CD8-positive, alpha-beta memory T cell (primary cell): Measurements from ENCODE around the gene IWS1. TPM values are rescaled to one million over a fixed set of nuclear protein-coding genes. Genes with fewer than 3 reads are reported as not detected.

ENCODE experiments used
- CTCF ChIA-PET: fragments of 350-600 bp; sonication (Branson Sonifier 250); formaldehyde crosslinking; loops from one replicate; lab custom pipeline; 2021; ENCODE audit warnings: antibody characterized with exemption; lab: Charles Lee
- POLR2A ChIA-PET: fragments of 350-600 bp; sonication (Branson Sonifier 250); formaldehyde crosslinking; loops from one replicate; lab custom pipeline; 2021; ENCODE audit warnings: antibody characterized with exemption; lab: Charles Lee
- DNase-seq, 5 donors: peaks; one replicate each; pipeline versions ENCODE4 v3.0.0 to v3.0.0-alpha.2; 2020 to 2022; ENCODE audit warnings: mixed read lengths in 1 of 5
- H3K27ac ChIP-seq: one replicate; pipeline ENCODE4 v1.7.0; 2013; ENCODE audit warnings: low read depth, mild to moderate bottlenecking, low read length, moderate library complexity
- H3K27me3 ChIP-seq: 2 replicates; pipeline ENCODE4 v1.7.0; 2013; ENCODE audit warnings: low read length, mild to moderate bottlenecking; ENCODE audit not compliant: insufficient read depth, poor library complexity, severe bottlenecking
- H3K36me3 ChIP-seq: 2 replicates; pipeline ENCODE4 v1.7.0; 2013; ENCODE audit warnings: mild to moderate bottlenecking, low read length, moderate library complexity; ENCODE audit not compliant: insufficient read depth
- H3K4me1 ChIP-seq: 2 replicates; pipeline ENCODE4 v1.7.0; 2013; ENCODE audit warnings: mild to moderate bottlenecking, low read length, moderate library complexity; ENCODE audit not compliant: insufficient read depth
- H3K4me3 ChIP-seq: 2 replicates; pipeline ENCODE4 v1.7.0; 2013; ENCODE audit warnings: mild to moderate bottlenecking, low read length
- H3K9me3 ChIP-seq: 2 replicates; pipeline ENCODE4 v1.7.0; 2013; ENCODE audit warnings: mild to moderate bottlenecking, low read length
- H3K27ac Mint-ChIP-seq, 8 donors: one replicate each; pipeline ENCODE4 v1.8.0; 2020 to 2021; ENCODE audit warnings: mixed read lengths in 8 of 8, mild to moderate bottlenecking in 6 of 8, inconsistent platforms in 3 of 8, moderate library complexity in 3 of 8
- H3K27me3 Mint-ChIP-seq, 2 donors: one replicate each; pipeline ENCODE4 v1.8.0; 2020 to 2021; ENCODE audit warnings: mixed read lengths in 2 of 2, mild to moderate bottlenecking in 1 of 2, moderate library complexity in 1 of 2
- H3K36me3 Mint-ChIP-seq, 3 donors: one replicate each; pipeline ENCODE4 v1.8.0; 2020 to 2021; ENCODE audit warnings: mixed read lengths in 3 of 3, inconsistent platforms in 1 of 3, mild to moderate bottlenecking in 1 of 3
- H3K4me1 Mint-ChIP-seq, 3 donors: one replicate each; pipeline ENCODE4 v1.8.0; 2020 to 2021; ENCODE audit warnings: mixed read lengths in 3 of 3, inconsistent platforms in 1 of 3, mild to moderate bottlenecking in 1 of 3
- H3K4me3 Mint-ChIP-seq, 7 donors: one replicate each; pipeline ENCODE4 v1.8.0; 2020 to 2021; ENCODE audit warnings: mixed read lengths in 7 of 7, mild to moderate bottlenecking in 6 of 7, moderate library complexity in 4 of 7, inconsistent platforms in 2 of 7
- H3K9me3 Mint-ChIP-seq, 5 donors: one replicate each; pipeline ENCODE4 v1.8.0; 2020 to 2022; ENCODE audit warnings: mixed read lengths in 5 of 5, mild to moderate bottlenecking in 3 of 5, moderate library complexity in 2 of 5, inconsistent platforms in 1 of 5
- polyA plus RNA-seq: library from polyadenylated mRNA; unstranded; fragments of 300-500 nt; fragmentation: Illumina TruSeq; gene quantifications from one replicate; pipeline ENCODE4 v1.2.3, GENCODE V29; 2021
- total RNA-seq, 2 experiments: library from RNA; stranded (reverse); gene quantifications; one replicate each; pipeline ENCODE4 v1.2.3, GENCODE V29; 2021

Gene IWS1
- total RNA-seq: 10 to 100 TPM; 49.9 to 53.7 TPM
- 33.1 TPM for polyA plus RNA-seq

GRCh38 chr2:127526132-127527000 is at the start of gene IWS1:
Gene IWS1, minus strand, starts transcription at chr2:127526489. Its CDS starts 281 bp downstream, at chr2:127526208.
- peaks cover 19% of the 10 kb centered on the region for H3K4me1 ChIP-seq
- H3K27me3 ChIP-seq: no peaks in the 10 kb centered on the region
- H3K36me3 ChIP-seq: no peaks in the 10 kb centered on the region
- peak within 1 kb of the TSS; percentile 90 for H3K4me3 ChIP-seq
- DNase-seq: peak; percentile 87 to 95 (median 93)
- peak within 1 kb of the TSS; percentile 84 for H3K27ac ChIP-seq
- CTCF ChIA-PET: interaction anchor here (1.2 to 1.7 kb wide), 4 partner anchors 12 to 126 kb away, joined by 3 to 5 read pairs (median 4); no protein-coding TSS in a partner anchor
- Mint-ChIP-seq H3K4me1 (peaks cover 36 to 52% (median 51%) of the 10 kb centered on the region in 3 donors), H3K27me3 (no peaks in the 10 kb centered on the region), H3K36me3 (peaks cover 4 to 36% (median 4%) of the 10 kb centered on the region in 3 donors), H3K9me3 (no peaks in the 10 kb centered on the region), H3K27ac (peak within 1 kb of the TSS; percentile 97 to 99 (median 99)), H3K4me3 (peak within 1 kb of the TSS; percentile 91 to 97 (median 93))
- H3K9me3 ChIP-seq: no peaks in the 10 kb centered on the region
- POLR2A ChIA-PET: interaction anchor here (0.6 to 1.3 kb wide), 6 partner anchors 8 to 502 kb away, joined by 3 to 11 read pairs (median 4); partner anchors contain the start of genes SAP130 and SFT2D3

GRCh38 chr2:127575941-127576432 is 49.7 kb upstream of the IWS1 start:
- peaks cover 0 to 5% (median 3%) of the 10 kb centered on the region in 3 donors for H3K4me1 Mint-ChIP-seq
- Histone ChIP-seq H3K4me3 (no peak overlapping the region), H3K36me3 (no peaks in the 10 kb centered on the region), H3K27me3 (peaks cover 3% of the 10 kb centered on the region), H3K4me1 (peaks cover 7% of the 10 kb centered on the region), H3K27ac (no peak overlapping the region), H3K9me3 (no peaks in the 10 kb centered on the region)
- peaks cover 0 to 2% of the 10 kb centered on the region in 2 donors for H3K27me3 Mint-ChIP-seq
- no peak overlapping the region for H3K27ac Mint-ChIP-seq
- ChIA-PET POLR2A (no interaction called here), CTCF (interaction anchor here (1.1 kb wide), 1 partner anchor 74 kb away, joined by 3 read pairs; no protein-coding TSS in a partner anchor)
- H3K9me3 Mint-ChIP-seq: no peaks in the 10 kb centered on the region
- no peak for DNase-seq
- H3K4me3 Mint-ChIP-seq: no peak overlapping the region
- no peaks in the 10 kb centered on the region for H3K36me3 Mint-ChIP-seq

GRCh38 chr2:127575185-127575765 is 49.0 kb upstream of the IWS1 start:
- Histone ChIP-seq H3K27ac (no peak overlapping the region), H3K4me1 (peaks cover 7% of the 10 kb centered on the region), H3K4me3 (no peak overlapping the region), H3K27me3 (peaks cover 3% of the 10 kb centered on the region), H3K9me3 (no peaks in the 10 kb centered on the region), H3K36me3 (no peaks in the 10 kb centered on the region)
- no peaks in the 10 kb centered on the region for H3K9me3 Mint-ChIP-seq
- peaks cover 0 to 2% of the 10 kb centered on the region in 2 donors for H3K27me3 Mint-ChIP-seq
- H3K4me1 Mint-ChIP-seq: peaks cover 0 to 5% (median 3%) of the 10 kb centered on the region in 3 donors
- CTCF ChIA-PET: interaction anchor here (1.1 kb wide), 1 partner anchor 74 kb away, joined by 3 read pairs; no protein-coding TSS in a partner anchor
- no peaks in the 10 kb centered on the region for H3K36me3 Mint-ChIP-seq
- H3K4me3 Mint-ChIP-seq: no peak overlapping the region
- DNase-seq: no peak
- POLR2A ChIA-PET: no interaction called here
- H3K27ac Mint-ChIP-seq: no peak overlapping the region

GRCh38 chr2:127574656-127575055 is 48.4 kb upstream of the IWS1 start:
- POLR2A ChIA-PET: no interaction called here
- no peak overlapping the region for H3K27ac ChIP-seq
- Mint-ChIP-seq H3K27ac (peak overlapping the region in 1 of 8 donors; percentile 4), H3K4me3 (no peak overlapping the region), H3K36me3 (no peaks in the 10 kb centered on the region), H3K27me3 (peaks cover 0 to 2% of the 10 kb centered on the region in 2 donors), H3K9me3 (no peaks in the 10 kb centered on the region), H3K4me1 (peaks cover 0 to 5% (median 3%) of the 10 kb centered on the region in 3 donors)
- CTCF ChIA-PET: interaction anchor here (1.1 kb wide), 1 partner anchor 75 kb away, joined by 3 read pairs; no protein-coding TSS in a partner anchor
- no peaks in the 10 kb centered on the region for H3K36me3 ChIP-seq
- no peak for DNase-seq
- H3K4me1 ChIP-seq: peaks cover 7% of the 10 kb centered on the region
- no peaks in the 10 kb centered on the region for H3K9me3 ChIP-seq
- H3K27me3 ChIP-seq: peaks cover 3% of the 10 kb centered on the region
- no peak overlapping the region for H3K4me3 ChIP-seq

- Mint-ChIP-seq H3K4me3 (no peak overlapping the region), H3K9me3 (no peaks in the 10 kb centered on the region), H3K4me1 (peaks cover 0 to 5% (median 3%) of the 10 kb centered on the region in 3 donors), H3K36me3 (no peaks in the 10 kb centered on the region), H3K27ac (no peak overlapping the region), H3K27me3 (peaks cover 0 to 2% of the 10 kb centered on the region in 2 donors)
- no peak overlapping the region for H3K27ac ChIP-seq
- DNase-seq: no peak
- H3K27me3 ChIP-seq: peaks cover 3% of the 10 kb centered on the region
- no peaks in the 10 kb centered on the region for H3K36me3 ChIP-seq
- H3K4me3 ChIP-seq: no peak overlapping the region
- POLR2A ChIA-PET: no interaction called here
- no peaks in the 10 kb centered on the region for H3K9me3 ChIP-seq
- CTCF ChIA-PET: no interaction called here
- H3K4me1 ChIP-seq: peaks cover 7% of the 10 kb centered on the region
Observed at GRCh38 chr2:127573771-127574170, 47.5 kb upstream of the IWS1 start.

- no peak overlapping the region for H3K4me3 Mint-ChIP-seq
- peaks cover 0 to 5% (median 3%) of the 10 kb centered on the region in 3 donors for H3K4me1 Mint-ChIP-seq
- peaks cover 0 to 3% of the 10 kb centered on the region in 2 donors for H3K27me3 Mint-ChIP-seq
- POLR2A ChIA-PET: no interaction called here
- Histone ChIP-seq H3K4me1 (peaks cover 7% of the 10 kb centered on the region), H3K4me3 (no peak overlapping the region), H3K36me3 (no peaks in the 10 kb centered on the region), H3K27ac (no peak overlapping the region), H3K9me3 (no peaks in the 10 kb centered on the region), H3K27me3 (peaks cover 3% of the 10 kb centered on the region)
- DNase-seq: no peak
- CTCF ChIA-PET: no interaction called here
- no peaks in the 10 kb centered on the region for H3K9me3 Mint-ChIP-seq
- H3K36me3 Mint-ChIP-seq: no peaks in the 10 kb centered on the region
- peak overlapping the region in 1 of 8 donors; percentile 14 for H3K27ac Mint-ChIP-seq
Observed at GRCh38 chr2:127573298-127573697, 47.0 kb upstream of the IWS1 start.

- Mint-ChIP-seq H3K4me3 (no peak overlapping the region), H3K9me3 (no peaks in the 10 kb centered on the region), H3K27me3 (peaks cover 0 to 5% of the 10 kb centered on the region in 2 donors), H3K27ac (no peak overlapping the region), H3K36me3 (no peaks in the 10 kb centered on the region), H3K4me1 (peaks cover 0 to 5% (median 3%) of the 10 kb centered on the region in 3 donors)
- H3K4me1 ChIP-seq: peaks cover 7% of the 10 kb centered on the region
- no peak for DNase-seq
- no peaks in the 10 kb centered on the region for H3K36me3 ChIP-seq
- H3K27ac ChIP-seq: no peak overlapping the region
- no peak overlapping the region for H3K4me3 ChIP-seq
- CTCF ChIA-PET: no interaction called here
- POLR2A ChIA-PET: no interaction called here
- no peaks in the 10 kb centered on the region for H3K9me3 ChIP-seq
- peaks cover under 1% of the 10 kb centered on the region for H3K27me3 ChIP-seq
Observed at GRCh38 chr2:127572841-127573240, 46.6 kb upstream of the IWS1 start.
